DOHH2 (cell line): ENCODE results near the gene GALNT12.

Experiments used
- EZH2phosphoT487 ChIP-seq: fragments of 200-600 bp; sonication (generic); IDR thresholded peaks from 2 replicates; pipeline ENCODE4 v1.6.1; 2017; ENCODE audit warnings: borderline replicate concordance, mild to moderate bottlenecking, antibody characterized with exemption, low read length, moderate library complexity, mixed read lengths
- TF ChIP-seq, protein P1 (sequence below): fragments of 200-600 bp; sonication (generic); IDR thresholded peaks from one replicate; pipeline ENCODE4 v1.5.1; 2014; ENCODE audit warnings: antibody characterized with exemption, mild to moderate bottlenecking, low read depth, low read length; ENCODE audit not compliant: poor library complexity, severe bottlenecking

DNA sequence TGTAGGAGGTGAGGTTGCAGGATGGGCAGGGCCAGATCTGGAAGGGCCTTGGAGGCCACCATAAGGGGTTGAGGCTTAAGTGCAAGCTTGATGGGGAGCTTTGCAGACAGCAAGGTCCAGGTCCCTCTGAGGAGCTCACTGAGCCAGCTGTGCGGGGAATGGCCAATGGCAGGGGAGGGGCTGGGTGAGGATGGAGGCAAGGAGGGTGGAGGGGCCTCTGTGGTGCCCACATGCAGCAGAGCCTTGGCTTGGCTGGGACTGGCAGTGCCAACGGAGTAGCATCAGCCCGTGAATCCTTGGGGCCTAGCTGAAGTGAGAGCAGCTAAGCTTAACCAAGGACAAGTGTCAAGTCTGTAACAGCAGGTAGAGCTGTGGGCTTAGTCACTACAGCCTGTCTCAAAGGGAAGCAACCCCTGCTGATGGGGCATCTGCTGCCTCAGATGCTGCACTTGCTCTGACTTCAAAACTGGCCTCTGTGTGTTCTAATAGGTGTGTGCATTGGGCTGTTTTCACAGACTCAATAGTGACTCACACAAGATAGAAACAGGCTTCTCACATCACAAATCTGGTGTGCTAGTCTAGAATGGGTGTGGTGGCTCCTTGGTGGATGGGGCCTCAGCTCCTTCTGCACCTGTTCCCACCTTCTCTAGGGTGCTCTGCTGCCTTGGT is 16.3 kb downstream of the GALNT12 start:
- no peak for TF ChIP-seq EZH2phosphoT487
- TF ChIP-seq, protein P1, sequence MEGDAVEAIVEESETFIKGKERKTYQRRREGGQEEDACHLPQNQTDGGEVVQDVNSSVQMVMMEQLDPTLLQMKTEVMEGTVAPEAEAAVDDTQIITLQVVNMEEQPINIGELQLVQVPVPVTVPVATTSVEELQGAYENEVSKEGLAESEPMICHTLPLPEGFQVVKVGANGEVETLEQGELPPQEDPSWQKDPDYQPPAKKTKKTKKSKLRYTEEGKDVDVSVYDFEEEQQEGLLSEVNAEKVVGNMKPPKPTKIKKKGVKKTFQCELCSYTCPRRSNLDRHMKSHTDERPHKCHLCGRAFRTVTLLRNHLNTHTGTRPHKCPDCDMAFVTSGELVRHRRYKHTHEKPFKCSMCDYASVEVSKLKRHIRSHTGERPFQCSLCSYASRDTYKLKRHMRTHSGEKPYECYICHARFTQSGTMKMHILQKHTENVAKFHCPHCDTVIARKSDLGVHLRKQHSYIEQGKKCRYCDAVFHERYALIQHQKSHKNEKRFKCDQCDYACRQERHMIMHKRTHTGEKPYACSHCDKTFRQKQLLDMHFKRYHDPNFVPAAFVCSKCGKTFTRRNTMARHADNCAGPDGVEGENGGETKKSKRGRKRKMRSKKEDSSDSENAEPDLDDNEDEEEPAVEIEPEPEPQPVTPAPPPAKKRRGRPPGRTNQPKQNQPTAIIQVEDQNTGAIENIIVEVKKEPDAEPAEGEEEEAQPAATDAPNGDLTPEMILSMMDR: no peak
